Activated CD4-positive, CD25-positive, alpha-beta regulatory T cell (primary cell): ENCODE data around the gene SCAI.
A peak's percentile ranks its signal among the peaks of the same experiment; 100 is the strongest.
"Not testable (repeated sequence)": the region's sequence is repeated elsewhere in the genome, so short reads cannot be mapped to it uniquely, and the experiment has no call there.

Experiments
- DNase-seq, 4 experiments: peaks; one replicate each; lab custom pipeline; 2025; lab: John Stamatoyannopoulos, UW

SCAI gene

DNA sequence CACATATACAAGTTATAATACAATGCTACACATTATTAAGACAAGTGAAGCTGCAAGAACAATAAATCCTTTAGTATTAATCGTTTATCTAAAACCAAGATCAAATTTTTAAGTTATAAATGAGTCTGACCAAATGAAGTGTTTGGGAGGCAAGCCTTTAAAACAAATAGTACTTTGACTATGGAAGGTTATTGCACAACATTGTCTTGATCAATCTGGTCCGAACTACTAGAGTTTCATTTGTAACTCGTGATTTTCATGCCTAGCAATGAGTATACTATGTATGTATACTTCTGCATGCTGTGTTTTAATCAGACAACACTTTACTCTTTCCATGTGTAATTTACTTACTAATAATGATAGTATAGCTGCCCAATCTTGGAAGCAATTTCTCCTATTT, 115.3 kb downstream of the SCAI start:
- DNase-seq: no peak

DNA sequence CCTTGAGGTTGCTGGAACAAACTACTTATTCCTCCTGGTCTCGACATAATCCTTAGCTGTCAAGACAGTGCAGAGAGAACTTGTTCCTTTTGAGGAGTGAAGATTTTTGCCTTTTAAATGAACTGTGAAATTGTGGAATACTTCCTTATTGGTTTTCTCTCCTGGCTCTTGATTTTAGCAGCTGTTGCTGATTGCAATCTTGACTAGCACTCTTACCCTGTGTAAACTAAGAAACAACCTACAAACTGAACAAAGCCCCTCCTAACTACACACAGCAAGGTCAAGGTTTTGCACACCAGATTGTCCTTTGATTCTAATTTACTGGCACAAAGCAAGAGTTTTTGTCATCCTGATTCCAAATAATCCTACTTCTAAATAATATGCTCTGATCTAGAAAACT, 118.4 kb downstream of the SCAI start:
- DNase-seq: no peak

- DNase-seq: no peak
Observed at GRCh38 chr9:125021069-125021468, 122.3 kb downstream of the SCAI start.

- not testable (repeated sequence) for DNase-seq
Observed at GRCh38 chr9:125015655-125016054, 127.7 kb downstream of the SCAI start.

DNA sequence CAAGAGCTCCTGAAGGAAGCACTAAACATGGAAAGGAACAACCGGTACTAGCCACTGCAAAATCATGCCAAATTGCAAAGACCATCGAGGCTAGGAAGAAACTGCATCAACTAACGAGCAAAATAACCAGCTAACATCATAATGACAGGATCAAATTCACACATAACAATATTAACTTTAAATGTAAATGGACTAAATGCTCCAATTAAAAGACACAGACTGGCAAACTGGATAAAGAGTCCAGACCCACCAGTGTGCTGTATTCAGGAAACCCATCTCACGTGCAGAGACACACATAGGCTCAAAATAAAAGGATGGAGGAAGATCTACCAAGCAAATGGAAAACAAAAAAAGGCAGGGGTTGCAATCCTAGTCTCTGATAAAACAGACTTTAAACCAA, 131.3 kb downstream of the SCAI start:
- DNase-seq: not testable (repeated sequence)

DNA sequence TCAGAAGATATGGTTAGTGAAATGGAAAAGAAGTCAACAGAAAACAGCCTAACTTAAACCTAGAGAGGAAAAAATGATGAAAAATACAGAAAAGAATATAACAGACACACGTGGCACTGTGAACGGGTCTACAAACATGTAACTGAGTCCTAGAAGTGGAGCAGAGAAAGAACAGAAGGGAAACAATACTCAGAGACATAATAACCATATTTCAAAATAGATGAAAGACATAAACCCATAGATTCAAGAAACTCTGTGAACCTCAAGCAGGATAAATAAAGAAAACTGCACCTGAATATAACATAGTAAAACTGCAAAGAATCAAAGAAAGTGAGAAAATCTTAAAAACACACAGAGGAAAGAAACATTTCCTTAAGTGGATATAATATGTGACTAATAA, 134.7 kb downstream of the SCAI start:
- no peak for DNase-seq

DNA sequence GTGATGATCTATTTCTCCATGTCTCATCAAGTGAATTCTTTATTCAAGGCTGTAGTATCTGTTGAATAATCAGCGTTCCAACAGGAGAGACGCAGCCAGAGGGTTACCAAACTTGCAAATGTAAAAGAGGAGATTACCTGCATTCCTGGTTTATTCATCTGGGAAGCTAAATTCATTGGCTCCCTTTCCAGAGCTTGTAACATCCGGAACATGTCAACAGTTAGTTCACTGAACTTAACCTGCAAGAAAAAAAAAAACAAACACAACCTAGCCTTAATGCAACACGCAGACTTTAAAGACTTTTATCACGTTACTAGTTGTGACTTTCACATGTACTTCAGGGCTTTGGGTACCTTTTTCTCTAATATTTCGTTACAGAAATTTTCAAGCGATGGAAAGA, 140.0 kb downstream of the SCAI start:
- DNase-seq: no peak

GRCh38 chr9:124983698-124984097, 159.6 kb downstream of the SCAI start:
- DNase-seq: no peak

DNA sequence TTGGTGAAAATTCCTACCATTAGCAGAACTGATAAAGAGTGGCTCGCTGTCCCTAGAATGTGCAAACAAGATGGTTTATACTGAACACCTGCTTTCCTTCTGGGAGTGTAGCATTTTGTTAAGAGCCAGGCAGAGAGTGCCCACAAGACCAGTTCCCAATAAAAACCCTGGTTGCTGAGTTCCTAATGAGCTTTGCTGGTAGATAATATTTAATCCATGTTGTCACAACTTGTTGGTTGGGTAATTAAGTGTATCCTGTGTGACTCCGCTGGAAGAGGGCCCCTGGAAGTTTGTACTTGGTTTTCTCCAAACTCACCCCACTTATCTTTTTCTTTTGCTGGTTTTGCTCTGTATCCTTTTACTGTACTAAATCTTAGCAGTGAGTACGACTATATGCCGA, 162.9 kb downstream of the SCAI start:
- no peak for DNase-seq

GRCh38 chr9:124975131-124975530, 168.2 kb downstream of the SCAI start:
- DNase-seq: no peak

GRCh38 chr9:124973807-124974206, 169.5 kb downstream of the SCAI start:
- no peak for DNase-seq

DNA sequence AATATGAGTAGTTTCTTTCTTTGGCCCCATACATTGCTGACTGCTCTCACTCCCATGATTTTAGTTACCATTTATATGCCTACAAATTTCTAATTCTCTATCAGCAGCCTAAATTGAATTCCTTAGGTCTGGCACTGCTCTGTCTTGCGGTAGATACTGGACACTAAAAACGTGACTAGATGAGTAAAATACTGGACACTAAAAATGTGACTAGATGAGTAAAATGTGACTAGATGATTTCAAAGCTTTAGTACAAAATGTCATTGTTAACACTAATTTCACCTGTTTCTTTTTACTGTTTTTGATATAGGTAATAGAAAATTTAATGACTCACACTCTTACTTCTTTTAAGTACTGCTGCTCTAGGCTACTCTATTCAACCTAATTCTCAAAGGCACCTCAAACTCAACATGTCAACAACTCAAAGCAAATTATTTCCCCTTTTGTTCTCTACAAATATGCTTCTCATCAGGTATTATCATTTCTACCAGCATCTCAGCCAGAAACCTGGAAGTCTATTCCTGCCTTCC, 171.0 kb downstream of the SCAI start:
- DNase-seq: no peak

DNA sequence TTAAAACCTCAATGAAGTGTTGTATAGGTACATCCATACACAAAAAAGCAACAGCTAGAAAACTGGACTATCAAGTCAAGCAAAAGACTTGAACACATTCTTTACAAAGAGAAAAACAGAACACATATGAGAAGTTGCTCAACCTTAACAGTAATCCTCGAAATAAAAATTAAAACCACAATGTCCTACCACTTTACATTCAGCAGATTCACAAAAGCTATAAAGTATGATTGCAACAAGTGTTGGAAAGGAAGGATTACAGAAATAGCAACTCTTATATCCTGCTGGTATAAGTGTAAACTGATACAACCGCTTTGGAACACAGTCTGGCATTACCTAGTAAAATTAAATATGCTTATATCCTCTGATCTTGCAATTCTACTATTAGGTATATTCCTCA, 173.9 kb downstream of the SCAI start:
- no peak for DNase-seq

GRCh38 chr9:124968238-124968637, 175.1 kb downstream of the SCAI start:
- no peak for DNase-seq

- peak in 1 of 4 experiments; percentile 5 for DNase-seq
Observed at GRCh38 chr9:124965775-124966568, 177.4 kb downstream of the SCAI start.

DNA sequence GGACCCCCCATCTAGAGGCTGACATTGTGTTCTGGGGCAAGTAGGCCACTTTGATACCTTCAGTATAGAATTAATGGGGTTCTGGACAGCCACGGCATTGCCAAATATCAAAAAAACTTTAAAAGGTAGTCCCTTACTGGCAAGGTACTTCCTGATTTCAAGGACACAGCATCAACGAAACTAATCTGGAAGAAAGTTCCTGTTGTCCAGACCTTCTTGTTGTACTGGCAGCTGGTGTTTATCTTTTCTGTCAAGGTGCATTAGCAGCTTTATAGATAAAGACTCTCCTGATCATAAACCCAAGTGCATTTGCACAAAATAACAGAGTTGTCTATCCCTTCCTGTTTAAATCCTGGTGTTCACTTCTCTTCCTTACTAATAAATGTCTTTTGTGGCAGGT, 178.7 kb downstream of the SCAI start:
- no peak for DNase-seq

DNA sequence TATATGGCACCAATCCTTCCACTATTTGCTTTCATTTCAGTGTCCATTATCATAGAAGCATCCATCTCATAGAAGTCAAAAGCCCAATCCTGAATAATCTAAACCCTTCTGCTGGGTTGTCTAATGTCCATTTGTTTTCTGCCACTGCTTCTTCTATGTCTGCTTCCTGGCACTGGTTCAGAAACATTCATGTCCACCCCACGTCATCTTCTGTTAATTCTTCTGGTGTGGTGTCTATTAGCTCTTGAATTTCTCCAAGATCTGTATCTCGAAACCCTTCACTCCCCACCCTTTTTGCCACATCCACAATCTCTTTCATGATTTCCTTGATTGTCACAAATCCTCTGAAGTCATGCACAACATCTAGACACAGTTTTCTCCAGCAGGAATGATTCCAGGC, 179.3 kb downstream of the SCAI start:
- DNase-seq: no peak

- no peak for DNase-seq
Observed at GRCh38 chr9:124960409-124960752, 182.9 kb downstream of the SCAI start.

- not testable (repeated sequence) for DNase-seq
Observed at GRCh38 chr9:124959671-124960408, 183.5 kb downstream of the SCAI start.

GRCh38 chr9:124954255-124954654, 189.1 kb downstream of the SCAI start:
- DNase-seq: no peak

DNA sequence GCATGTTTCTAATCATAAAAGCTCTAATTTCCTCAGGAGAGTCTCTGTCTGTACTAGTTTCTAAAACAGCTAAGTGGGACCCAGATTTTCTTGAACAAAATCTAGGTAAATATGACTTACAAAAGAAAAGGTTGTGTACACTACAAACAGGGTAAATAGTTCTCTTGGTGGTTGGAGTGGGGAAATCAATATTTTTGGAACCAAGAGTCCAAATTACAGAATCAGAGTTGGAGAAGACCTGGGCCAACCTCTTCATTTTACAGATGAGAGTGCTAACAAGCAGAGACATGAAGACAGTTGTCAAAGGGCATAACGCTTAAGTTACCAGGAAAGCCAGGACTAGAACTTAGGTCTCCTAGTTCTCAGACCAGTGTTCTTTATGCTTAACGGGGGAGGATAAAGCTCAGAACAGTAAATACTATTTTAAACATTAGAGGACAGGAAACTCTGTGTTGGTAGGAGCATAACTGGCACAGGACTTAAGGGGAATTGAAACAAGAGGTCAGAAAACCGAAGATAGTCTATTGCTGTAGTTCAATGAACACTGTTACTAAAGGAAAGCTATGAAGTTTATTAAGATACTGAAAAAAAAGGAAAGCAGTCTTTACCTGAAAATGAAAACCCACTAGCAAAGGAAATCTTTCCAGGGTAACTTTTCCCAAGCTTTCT, 193.1 kb downstream of the SCAI start:
- no peak for DNase-seq

DNA sequence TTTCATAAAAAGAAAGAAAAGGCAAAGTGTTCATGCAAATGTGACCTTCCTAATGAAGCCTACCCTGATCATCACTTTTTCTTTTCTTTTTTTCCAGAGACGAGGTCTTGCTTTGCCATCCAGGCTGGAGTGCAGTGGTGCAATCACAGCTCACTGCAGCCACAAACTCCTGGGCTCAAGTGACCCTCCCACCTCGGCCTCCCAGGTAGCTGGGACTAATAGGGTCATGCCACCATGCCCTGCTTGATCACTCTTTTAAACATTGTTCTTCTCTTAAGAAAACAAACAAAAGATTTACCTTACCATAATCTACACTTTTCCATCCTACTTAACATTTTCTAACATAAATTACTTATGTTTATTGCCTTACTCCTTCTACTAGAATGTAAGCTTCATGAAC, 193.9 kb downstream of the SCAI start:
- no peak for DNase-seq
